Measurements from ENCODE around the gene PPP1R1C.

The PPP1R1C gene

GRCh38 chr2:181998041-181998835 lies 12.6 kb downstream of the PPP1R1C start:
- peak; percentile 18 for DNase-seq (ENCODE audit: low read depth)
- no peak overlapping the region for H3K4me3 ChIP-seq (ENCODE audit: low read length)
- TF ChIP-seq CTCF (IDR thresholded peaks at IDR 0.05; ENCODE audit: insufficient read depth, low read depth, low read length, missing control alignments): no peak

- no peak for DNase-seq (ENCODE audit: low read depth)
- TF ChIP-seq CTCF (IDR thresholded peaks at IDR 0.05; ENCODE audit: insufficient read depth, low read depth, low read length, missing control alignments): no peak
- no peak overlapping the region for H3K4me3 ChIP-seq (ENCODE audit: low read length)
These were observed 13.4 kb downstream of the PPP1R1C start for GRCh38 chr2:181998891-181999654.

DNA sequence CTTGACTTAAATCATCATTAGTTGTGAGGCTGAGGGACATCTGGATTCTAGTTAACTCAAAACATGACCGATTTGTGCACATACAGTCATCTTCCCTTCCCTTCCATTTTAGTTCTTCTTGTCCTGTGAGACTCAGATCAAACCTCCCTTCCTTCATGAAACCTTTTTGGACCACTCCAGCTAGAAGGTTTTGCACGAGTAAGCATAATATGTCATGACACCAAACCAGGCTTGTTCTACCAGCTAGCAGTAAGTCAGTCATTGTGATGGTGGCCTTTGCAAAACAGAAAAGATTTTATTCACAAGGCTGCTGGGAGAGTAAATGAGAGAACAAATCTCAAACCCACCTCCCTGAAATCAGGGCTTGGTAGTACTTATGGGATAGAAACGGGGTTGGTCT lies 14.3 kb downstream of the PPP1R1C start:
- no peak overlapping the region for H3K4me3 ChIP-seq (ENCODE audit: low read length)
- no peak for TF ChIP-seq CTCF (IDR thresholded peaks at IDR 0.05; ENCODE audit: insufficient read depth, low read depth, low read length, missing control alignments)
- DNase-seq (ENCODE audit: low read depth): no peak

DNA sequence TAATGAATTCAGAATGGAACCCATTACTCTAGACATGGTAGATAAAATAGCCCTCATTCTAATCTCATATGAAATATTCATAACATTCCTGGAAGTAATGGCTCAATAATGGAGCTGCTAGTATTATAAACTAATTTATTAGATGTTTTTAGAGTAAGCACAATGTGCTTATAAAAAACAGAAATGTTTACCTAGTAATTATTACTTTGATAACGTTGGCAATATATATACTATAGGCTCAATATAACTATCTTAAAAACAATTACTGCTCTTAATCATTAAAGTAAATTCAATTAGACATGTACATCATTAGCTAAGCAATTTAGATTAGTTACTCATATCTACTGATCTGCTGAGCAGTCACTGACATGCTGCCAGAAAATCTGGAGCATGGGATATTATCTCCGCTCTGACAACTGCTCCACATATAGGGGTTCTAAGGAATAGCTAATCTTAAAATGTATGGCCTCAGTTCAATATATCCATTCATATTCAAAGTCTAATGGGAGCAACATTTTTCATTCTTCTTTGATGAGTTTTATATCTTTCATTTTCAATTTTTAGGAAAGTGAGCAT lies 19.4 kb downstream of the PPP1R1C start:
- DNase-seq (ENCODE audit: low read depth): no peak
- H3K4me3 ChIP-seq (ENCODE audit: low read length): no peak overlapping the region
- no peak for TF ChIP-seq CTCF (IDR thresholded peaks at IDR 0.05; ENCODE audit: insufficient read depth, low read depth, low read length, missing control alignments)

GRCh38 chr2:182006595-182007341 lies 21.1 kb downstream of the PPP1R1C start:
- DNase-seq (ENCODE audit: low read depth): peak; percentile 11
- H3K4me3 ChIP-seq (ENCODE audit: low read length): no peak overlapping the region
- no peak for TF ChIP-seq CTCF (IDR thresholded peaks at IDR 0.05; ENCODE audit: insufficient read depth, low read depth, low read length, missing control alignments)

- no peak overlapping the region for H3K4me3 ChIP-seq (ENCODE audit: low read length)
- TF ChIP-seq CTCF (IDR thresholded peaks at IDR 0.05; ENCODE audit: insufficient read depth, low read depth, low read length, missing control alignments): no peak
- no peak for DNase-seq (ENCODE audit: low read depth)
These were observed 28.6 kb downstream of the PPP1R1C start for GRCh38 chr2:182014284-182014683.

Data from epithelial cell of esophagus (primary cell).